Measurements from ENCODE around the gene CPSF3. TPM values are rescaled to one million over a fixed set of nuclear protein-coding genes. Genes with fewer than 3 reads are reported as not detected.

The CPSF3 gene
- total and polyA plus RNA-seq, 2 of the 4 experiments (the other 2 are of a cell fraction), result 29.2 to 64.5 TPM

- H3K14ac ChIP-seq (replicated peaks; ENCODE audit: low read depth, low read length), result no peak overlapping the region
- dilution Hi-C loops (cut with HindIII; ENCODE audit: low sequenced_read_pairs, unreplicated experiment), result no loop called here
- no peak overlapping the region for H2BK20ac ChIP-seq (ENCODE audit: low read depth, low read length)
- no TSS peak for BruUV-seq (replicated peaks)
- peaks cover 11% of the 10 kb centered on the region; the same call in 1 of the 2 replicates for H3K9me1 ChIP-seq (ENCODE audit: insufficient read depth, low read length)
- H3K36me3 ChIP-seq (ENCODE audit: control insufficient read depth, insufficient read depth, low read length), result peaks cover 33% of the 10 kb centered on the region
- H3K4me2 ChIP-seq (ENCODE audit: low read depth, low read length), result no peak overlapping the region
- no peak overlapping the region for H2BK5ac ChIP-seq (ENCODE audit: low read depth, low read length, poor library complexity, severe bottlenecking)
- peaks cover 4% of the 10 kb centered on the region for H3K4me1 ChIP-seq (ENCODE audit: control insufficient read depth, insufficient read depth, low read length)
- H4K20me1 ChIP-seq (ENCODE audit: insufficient read depth, low read length), result no peaks in the 10 kb centered on the region; the same call in 1 of the 2 replicates
- no peak overlapping the region for H3K56ac ChIP-seq (ENCODE audit: extremely low read depth, insufficient read depth, low read length)
- peak; percentile 80 for ATAC-seq (ENCODE audit: low read depth)
- H4K91ac ChIP-seq (ENCODE audit: insufficient read depth, low read depth, low read length), result no peak overlapping the region
- H3K79me1 ChIP-seq (ENCODE audit: low read depth in 1 of 2, low read length in 2 of 2), result peaks cover 3 to 27% of the 10 kb centered on the region in 2 experiments; a peak in 3 of 4 replicates
- no peak overlapping the region for H2AFZ ChIP-seq (replicated peaks; ENCODE audit: low read length, poor library complexity)
- H4K8ac ChIP-seq (ENCODE audit: low read depth in 2 of 2, low read length in 2 of 2), result no peak overlapping the region
- H3K27ac ChIP-seq (ENCODE audit: insufficient read depth, low read length), result no peak overlapping the region
- H2AK9ac ChIP-seq (replicated peaks; ENCODE audit: low read depth, low read length, poor library complexity), result no peak overlapping the region
- no peak for DNase-seq
- H2AK5ac ChIP-seq (ENCODE audit: low read depth, low read length), result no peak overlapping the region
- H3K9me3 ChIP-seq (ENCODE audit: control insufficient read depth, insufficient read depth, low read length), result no peaks in the 10 kb centered on the region
- in situ Hi-C loops (cut with MboI; ENCODE audit: low sequenced_read_pairs), result no loop called here
- H4K5ac ChIP-seq (ENCODE audit: low read depth, low read length), result no peak overlapping the region
- H3K27me3 ChIP-seq (ENCODE audit: control insufficient read depth, insufficient read depth, low read length), result no peaks in the 10 kb centered on the region
- no peak overlapping the region for H3K23ac ChIP-seq (ENCODE audit: low read depth, low read length)
- H3K18ac ChIP-seq (ENCODE audit: low read depth, low read length), result no peak overlapping the region
- intact Hi-C loops (cut with micrococcal nuclease), result no loop called here
- H2BK120ac ChIP-seq (ENCODE audit: low read depth, low read length), result no peak overlapping the region
- H3K4ac ChIP-seq (ENCODE audit: low read depth, low read length), result no peak overlapping the region
- WGBS, 2 experiments (ENCODE audit: extremely low coverage in 2 of 2, insufficient read length in 1 of 2), result 67% methylated on average over 1 of the region's 1 CpG; no CpG with 5 or more reads in 1 of the 2 experiments
- no peak overlapping the region for H3K9ac ChIP-seq (ENCODE audit: low read depth, low read length)
- CTCF ChIA-PET, result no interaction called here
- TF ChIP-seq CHD1 (IDR thresholded peaks at IDR 0.05; ENCODE audit: low read depth, low read length), result no peak
- no peak for TF ChIP-seq BHLHE40 (IDR thresholded peaks at IDR 0.05; ENCODE audit: low read depth, low read length)
- no peak for TF ChIP-seq CTCF (conservative IDR thresholded peaks at IDR 0.05; ENCODE audit: low read depth, low read length)
- no peak for TF ChIP-seq CEBPB (IDR thresholded peaks at IDR 0.05; ENCODE audit: low read depth, low read length)
- no peak for TF ChIP-seq MAFK (IDR thresholded peaks at IDR 0.05; ENCODE audit: low read depth, low read length)
- TF ChIP-seq POLR2A (IDR thresholded peaks at IDR 0.05; ENCODE audit: low read depth, low read length), result no peak
- no peak for TF ChIP-seq RCOR1 (IDR thresholded peaks at IDR 0.05; ENCODE audit: insufficient replicate concordance, low read length)
- TF ChIP-seq MXI1 (IDR thresholded peaks at IDR 0.05; ENCODE audit: borderline replicate concordance, low read depth, low read length), result no peak
- TF ChIP-seq ELK1 (IDR thresholded peaks at IDR 0.05; ENCODE audit: borderline replicate concordance, low read depth, low read length), result no peak
- TF ChIP-seq USF2 (IDR thresholded peaks at IDR 0.05; ENCODE audit: low read depth, low read length), result no peak
- no peak for TF ChIP-seq RFX5 (IDR thresholded peaks at IDR 0.05; ENCODE audit: low read depth, low read length)
- TF ChIP-seq NFE2L2 (IDR thresholded peaks at IDR 0.05; ENCODE audit: low read depth, low read length), result no peak
- TF ChIP-seq RAD21 (IDR thresholded peaks at IDR 0.05; ENCODE audit: low read length), result no peak
- TF ChIP-seq FOS (IDR thresholded peaks at IDR 0.05; ENCODE audit: low read depth, low read length), result no peak
- no peak overlapping the region for H2BK15ac ChIP-seq (ENCODE audit: low read depth, low read length)
- no peak overlapping the region for H3K4me3 ChIP-seq (ENCODE audit: insufficient read depth, low read depth, low read length)
- POLR2A ChIA-PET (ENCODE audit: unreplicated experiment), result no interaction called here
Observed at GRCh38 chr2:9498210-9498609, 74.8 kb downstream of the CPSF3 start.

Measured in IMR-90 (cell line).